ENCODE data around the gene ARL8B. TPM values are rescaled to one million over a fixed set of nuclear protein-coding genes. Genes with fewer than 3 reads are reported as not detected.

ARL8B gene
- total RNA-seq = 10 to 100 TPM; 47.2 to 68.5 (median 52.3) TPM

DNA sequence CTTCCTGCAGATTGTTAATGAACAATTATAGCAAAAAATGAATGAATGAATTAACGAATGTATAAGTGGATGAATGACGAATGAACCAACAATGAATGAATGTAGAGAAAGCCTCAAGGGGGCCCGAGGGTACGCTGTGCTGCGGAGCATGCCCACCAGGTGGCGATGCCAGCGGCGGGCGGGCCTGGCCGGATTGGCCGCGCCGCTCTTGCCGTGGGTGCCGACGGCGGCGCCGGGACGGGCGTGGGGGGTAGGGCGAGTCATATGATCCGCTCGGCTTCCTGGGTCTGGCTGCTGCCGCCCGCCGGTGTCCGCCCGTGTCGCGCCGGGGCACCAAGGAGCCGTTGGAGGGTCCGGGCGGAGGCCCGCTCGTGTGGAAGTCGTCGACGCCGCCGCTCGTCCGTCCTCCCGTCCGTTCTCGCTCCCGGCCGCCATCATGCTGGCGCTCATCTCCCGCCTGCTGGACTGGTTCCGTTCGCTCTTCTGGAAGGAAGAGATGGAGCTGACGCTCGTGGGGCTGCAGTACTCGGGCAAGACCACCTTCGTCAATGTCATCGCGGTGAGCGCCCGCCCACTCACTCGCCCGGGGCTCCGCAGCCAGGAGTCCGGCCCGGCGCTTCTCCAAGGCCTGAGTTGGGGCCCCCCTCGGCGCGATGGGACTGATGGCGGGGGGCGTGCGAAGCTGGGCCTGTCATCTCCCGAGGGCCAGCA, at the start of gene ARL8B:
TSS of gene ARL8B (plus strand) at position 263 of the 711 bp plus-strand sequence. CDS start at position 437, 174 bp downstream.
- peak within 1 kb of the TSS; percentile 77 to 100 (median 100) for H3K4me3 ChIP-seq
- intact Hi-C loops (cut with DNase I; ENCODE audit: low total_unique reads) = loop anchor here (5.0 kb wide), 1 partner anchor 545 kb away; no protein-coding TSS in a partner anchor
- H3K4me1 ChIP-seq = peaks cover 0 to 6% of the 10 kb centered on the region in 2 donors
- no peaks in the 10 kb centered on the region for H3K36me3 ChIP-seq
- peak within 1 kb of the TSS; percentile 95 for H3K27ac ChIP-seq
- no peaks in the 10 kb centered on the region for H3K9me3 ChIP-seq
- no peaks in the 10 kb centered on the region for H3K27me3 ChIP-seq
- TF ChIP-seq POLR2A (IDR thresholded peaks at IDR 0.05) (peak; percentile 53), POLR2AphosphoS5 (IDR thresholded peaks at IDR 0.05) (peak; percentile 84 to 88 (median 86))
- TF ChIP-seq, protein P1, sequence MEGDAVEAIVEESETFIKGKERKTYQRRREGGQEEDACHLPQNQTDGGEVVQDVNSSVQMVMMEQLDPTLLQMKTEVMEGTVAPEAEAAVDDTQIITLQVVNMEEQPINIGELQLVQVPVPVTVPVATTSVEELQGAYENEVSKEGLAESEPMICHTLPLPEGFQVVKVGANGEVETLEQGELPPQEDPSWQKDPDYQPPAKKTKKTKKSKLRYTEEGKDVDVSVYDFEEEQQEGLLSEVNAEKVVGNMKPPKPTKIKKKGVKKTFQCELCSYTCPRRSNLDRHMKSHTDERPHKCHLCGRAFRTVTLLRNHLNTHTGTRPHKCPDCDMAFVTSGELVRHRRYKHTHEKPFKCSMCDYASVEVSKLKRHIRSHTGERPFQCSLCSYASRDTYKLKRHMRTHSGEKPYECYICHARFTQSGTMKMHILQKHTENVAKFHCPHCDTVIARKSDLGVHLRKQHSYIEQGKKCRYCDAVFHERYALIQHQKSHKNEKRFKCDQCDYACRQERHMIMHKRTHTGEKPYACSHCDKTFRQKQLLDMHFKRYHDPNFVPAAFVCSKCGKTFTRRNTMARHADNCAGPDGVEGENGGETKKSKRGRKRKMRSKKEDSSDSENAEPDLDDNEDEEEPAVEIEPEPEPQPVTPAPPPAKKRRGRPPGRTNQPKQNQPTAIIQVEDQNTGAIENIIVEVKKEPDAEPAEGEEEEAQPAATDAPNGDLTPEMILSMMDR (IDR thresholded peaks at IDR 0.05) = peak; percentile 92 to 98 (median 93)
- DNase-seq (ENCODE audit: low spot score in 2 of 2) = peak; percentile 80 to 90

DNA sequence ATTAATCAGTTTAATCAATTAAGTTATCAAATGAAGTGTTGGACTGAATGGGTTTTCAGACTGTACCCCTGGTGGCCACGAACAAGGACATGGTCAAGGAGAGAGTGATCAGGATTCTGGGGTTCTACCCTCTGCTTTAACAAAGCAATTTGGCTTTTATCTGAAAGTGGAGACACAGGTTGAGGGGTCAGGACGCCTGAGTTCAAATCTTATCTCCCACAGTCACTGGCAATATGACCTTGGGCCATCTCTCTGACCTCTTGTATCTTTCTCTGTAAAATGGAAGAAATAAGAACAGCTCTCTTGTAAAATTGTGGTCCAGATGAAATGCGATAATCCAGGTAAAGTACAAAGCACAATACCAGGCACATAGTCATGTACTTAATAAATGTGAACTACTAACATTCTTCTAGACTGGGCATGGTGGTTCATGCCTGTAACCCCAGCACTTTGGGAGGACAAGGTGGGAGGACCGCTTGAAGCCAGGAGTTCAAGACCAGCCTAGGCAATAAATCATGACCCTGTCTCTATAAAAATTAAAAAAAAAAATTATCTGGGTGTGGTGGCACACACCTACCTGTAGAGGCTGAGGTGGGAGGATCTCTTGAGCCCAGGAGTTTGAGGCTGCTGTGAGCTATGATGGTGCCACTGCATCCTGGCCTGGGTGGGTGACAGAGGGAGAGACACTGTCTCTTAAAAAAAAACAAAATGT, 48.6 kb upstream of the ARL8B start:
- H3K4me3 ChIP-seq = no peak overlapping the region
- H3K27me3 ChIP-seq = no peaks in the 10 kb centered on the region
- H3K36me3 ChIP-seq = no peaks in the 10 kb centered on the region
- intact Hi-C loops (cut with DNase I; ENCODE audit: low total_unique reads) = no loop called here
- no peak for DNase-seq (ENCODE audit: low spot score in 2 of 2)
- TF ChIP-seq POLR2AphosphoS5 (IDR thresholded peaks at IDR 0.05) (no peak), POLR2A (IDR thresholded peaks at IDR 0.05) (no peak)
- TF ChIP-seq, protein P1 (IDR thresholded peaks at IDR 0.05) = no peak
- no peak overlapping the region for H3K27ac ChIP-seq
- no peaks in the 10 kb centered on the region for H3K4me1 ChIP-seq
- no peaks in the 10 kb centered on the region for H3K9me3 ChIP-seq

GRCh38 chr3:5078151-5078550, 43.9 kb upstream of the ARL8B start:
- Histone ChIP-seq H3K9me3 (no peaks in the 10 kb centered on the region), H3K27me3 (no peaks in the 10 kb centered on the region), H3K4me1 (no peaks in the 10 kb centered on the region), H3K4me3 (no peak overlapping the region), H3K27ac (no peak overlapping the region), H3K36me3 (no peaks in the 10 kb centered on the region)
- TF ChIP-seq, protein P1 (IDR thresholded peaks at IDR 0.05) = no peak
- TF ChIP-seq POLR2A (IDR thresholded peaks at IDR 0.05) (no peak), POLR2AphosphoS5 (IDR thresholded peaks at IDR 0.05) (no peak)
- intact Hi-C loops (cut with DNase I; ENCODE audit: low total_unique reads) = no loop called here
- DNase-seq (ENCODE audit: low spot score in 2 of 2) = peak in 1 of 2 donors; percentile 47

DNA sequence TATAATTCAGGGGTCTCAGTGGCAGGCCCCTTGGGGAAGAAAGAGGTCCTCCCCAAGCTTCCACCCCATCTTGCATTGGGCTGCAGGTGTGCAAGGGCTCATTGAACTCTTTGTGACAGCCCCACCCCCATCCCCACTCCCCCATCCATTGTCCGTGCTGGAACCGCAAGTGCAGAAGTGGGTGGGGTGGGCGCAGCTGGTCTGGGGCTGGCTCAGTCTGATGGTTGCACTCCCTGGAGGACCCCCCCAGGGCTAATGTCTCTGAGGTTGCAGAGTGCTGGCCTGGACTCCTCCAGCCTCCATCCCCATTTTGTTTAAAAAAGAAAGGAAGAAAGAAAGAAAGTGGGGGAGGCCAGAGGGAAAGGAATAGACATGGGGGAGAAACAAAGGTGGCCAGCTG, 42.3 kb upstream of the ARL8B start:
- Histone ChIP-seq H3K27me3 (no peaks in the 10 kb centered on the region), H3K9me3 (no peaks in the 10 kb centered on the region), H3K27ac (no peak overlapping the region), H3K4me1 (no peaks in the 10 kb centered on the region), H3K36me3 (no peaks in the 10 kb centered on the region), H3K4me3 (no peak overlapping the region)
- TF ChIP-seq POLR2AphosphoS5 (IDR thresholded peaks at IDR 0.05) (no peak), POLR2A (IDR thresholded peaks at IDR 0.05) (no peak)
- TF ChIP-seq, protein P1 (IDR thresholded peaks at IDR 0.05) = no peak
- intact Hi-C loops (cut with DNase I; ENCODE audit: low total_unique reads) = no loop called here
- no peak for DNase-seq (ENCODE audit: low spot score in 2 of 2)

Measured in breast epithelium (tissue), 4 donors.